H1 (cell line): ENCODE data around the gene CCIN. TPM values are rescaled to one million over a fixed set of nuclear protein-coding genes. Genes with fewer than 3 reads are reported as not detected.

Source experiments
- polyA plus RNA-seq, 7 experiments: library from polyadenylated mRNA; depleted of rRNA in 3 of 7; stranded (reverse) in 5 of 7; unstranded in 2 of 7; fragments of >200 nt in 5 of 7; fragments of 200-250 nt in 2 of 7; gene quantifications; 1 replicate in 5 of 7; 2 replicates in 1 of 7; 4 replicates in 1 of 7; pipeline versions ENCODE4 v1.2.1 to v1.2.3, GENCODE V29; 2011 to 2013; ENCODE audit warnings: missing spikeins in 2 of 7, mixed read lengths in 2 of 7
- total RNA-seq: library from RNA; stranded (reverse); fragmentation: NEBNext Ultra II Directional; extraction: Animal tissue kit (Norgen Biotek cat#: 25700); gene quantifications from 2 replicates; pipeline ENCODE4 v1.2.1, GENCODE V29; 2021
- TF ChIP-seq, protein P1 (sequence below): fragments of 300-600 bp; sonication (generic); IDR thresholded peaks from 2 replicates; pipeline ENCODE4 v1.7.1; 2012; ENCODE audit warnings: low read length, moderate library complexity, mild to moderate bottlenecking, inconsistent platforms; ENCODE audit not compliant: insufficient replicate concordance

CCIN gene
- total and polyA plus RNA-seq, 2 of the 8 experiments (the other 6 are each of a cell fraction or from before 2014, with no cell fraction given) = 0.19 to 0.21 TPM

DNA sequence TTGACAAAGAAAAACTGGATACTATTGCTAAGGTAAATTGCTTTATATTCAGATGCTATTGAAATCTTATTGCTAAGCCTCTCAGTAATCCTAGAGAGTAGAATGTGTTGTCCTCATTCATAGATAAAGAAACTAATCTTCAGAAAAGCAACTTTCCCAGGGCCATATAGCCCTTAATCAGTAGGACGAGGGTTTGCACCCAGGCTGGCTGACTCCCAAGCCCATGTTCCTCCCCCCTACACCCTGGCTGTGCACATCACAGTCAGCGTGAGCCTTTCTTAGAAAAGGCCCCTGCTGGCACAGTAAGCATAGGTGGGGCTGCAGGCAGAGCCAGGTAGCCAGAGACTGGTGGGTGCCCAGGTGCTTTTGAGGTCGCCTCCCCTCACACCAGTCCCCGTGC lies 48.5 kb upstream of the CCIN start (continued):
- TF ChIP-seq, protein P1, sequence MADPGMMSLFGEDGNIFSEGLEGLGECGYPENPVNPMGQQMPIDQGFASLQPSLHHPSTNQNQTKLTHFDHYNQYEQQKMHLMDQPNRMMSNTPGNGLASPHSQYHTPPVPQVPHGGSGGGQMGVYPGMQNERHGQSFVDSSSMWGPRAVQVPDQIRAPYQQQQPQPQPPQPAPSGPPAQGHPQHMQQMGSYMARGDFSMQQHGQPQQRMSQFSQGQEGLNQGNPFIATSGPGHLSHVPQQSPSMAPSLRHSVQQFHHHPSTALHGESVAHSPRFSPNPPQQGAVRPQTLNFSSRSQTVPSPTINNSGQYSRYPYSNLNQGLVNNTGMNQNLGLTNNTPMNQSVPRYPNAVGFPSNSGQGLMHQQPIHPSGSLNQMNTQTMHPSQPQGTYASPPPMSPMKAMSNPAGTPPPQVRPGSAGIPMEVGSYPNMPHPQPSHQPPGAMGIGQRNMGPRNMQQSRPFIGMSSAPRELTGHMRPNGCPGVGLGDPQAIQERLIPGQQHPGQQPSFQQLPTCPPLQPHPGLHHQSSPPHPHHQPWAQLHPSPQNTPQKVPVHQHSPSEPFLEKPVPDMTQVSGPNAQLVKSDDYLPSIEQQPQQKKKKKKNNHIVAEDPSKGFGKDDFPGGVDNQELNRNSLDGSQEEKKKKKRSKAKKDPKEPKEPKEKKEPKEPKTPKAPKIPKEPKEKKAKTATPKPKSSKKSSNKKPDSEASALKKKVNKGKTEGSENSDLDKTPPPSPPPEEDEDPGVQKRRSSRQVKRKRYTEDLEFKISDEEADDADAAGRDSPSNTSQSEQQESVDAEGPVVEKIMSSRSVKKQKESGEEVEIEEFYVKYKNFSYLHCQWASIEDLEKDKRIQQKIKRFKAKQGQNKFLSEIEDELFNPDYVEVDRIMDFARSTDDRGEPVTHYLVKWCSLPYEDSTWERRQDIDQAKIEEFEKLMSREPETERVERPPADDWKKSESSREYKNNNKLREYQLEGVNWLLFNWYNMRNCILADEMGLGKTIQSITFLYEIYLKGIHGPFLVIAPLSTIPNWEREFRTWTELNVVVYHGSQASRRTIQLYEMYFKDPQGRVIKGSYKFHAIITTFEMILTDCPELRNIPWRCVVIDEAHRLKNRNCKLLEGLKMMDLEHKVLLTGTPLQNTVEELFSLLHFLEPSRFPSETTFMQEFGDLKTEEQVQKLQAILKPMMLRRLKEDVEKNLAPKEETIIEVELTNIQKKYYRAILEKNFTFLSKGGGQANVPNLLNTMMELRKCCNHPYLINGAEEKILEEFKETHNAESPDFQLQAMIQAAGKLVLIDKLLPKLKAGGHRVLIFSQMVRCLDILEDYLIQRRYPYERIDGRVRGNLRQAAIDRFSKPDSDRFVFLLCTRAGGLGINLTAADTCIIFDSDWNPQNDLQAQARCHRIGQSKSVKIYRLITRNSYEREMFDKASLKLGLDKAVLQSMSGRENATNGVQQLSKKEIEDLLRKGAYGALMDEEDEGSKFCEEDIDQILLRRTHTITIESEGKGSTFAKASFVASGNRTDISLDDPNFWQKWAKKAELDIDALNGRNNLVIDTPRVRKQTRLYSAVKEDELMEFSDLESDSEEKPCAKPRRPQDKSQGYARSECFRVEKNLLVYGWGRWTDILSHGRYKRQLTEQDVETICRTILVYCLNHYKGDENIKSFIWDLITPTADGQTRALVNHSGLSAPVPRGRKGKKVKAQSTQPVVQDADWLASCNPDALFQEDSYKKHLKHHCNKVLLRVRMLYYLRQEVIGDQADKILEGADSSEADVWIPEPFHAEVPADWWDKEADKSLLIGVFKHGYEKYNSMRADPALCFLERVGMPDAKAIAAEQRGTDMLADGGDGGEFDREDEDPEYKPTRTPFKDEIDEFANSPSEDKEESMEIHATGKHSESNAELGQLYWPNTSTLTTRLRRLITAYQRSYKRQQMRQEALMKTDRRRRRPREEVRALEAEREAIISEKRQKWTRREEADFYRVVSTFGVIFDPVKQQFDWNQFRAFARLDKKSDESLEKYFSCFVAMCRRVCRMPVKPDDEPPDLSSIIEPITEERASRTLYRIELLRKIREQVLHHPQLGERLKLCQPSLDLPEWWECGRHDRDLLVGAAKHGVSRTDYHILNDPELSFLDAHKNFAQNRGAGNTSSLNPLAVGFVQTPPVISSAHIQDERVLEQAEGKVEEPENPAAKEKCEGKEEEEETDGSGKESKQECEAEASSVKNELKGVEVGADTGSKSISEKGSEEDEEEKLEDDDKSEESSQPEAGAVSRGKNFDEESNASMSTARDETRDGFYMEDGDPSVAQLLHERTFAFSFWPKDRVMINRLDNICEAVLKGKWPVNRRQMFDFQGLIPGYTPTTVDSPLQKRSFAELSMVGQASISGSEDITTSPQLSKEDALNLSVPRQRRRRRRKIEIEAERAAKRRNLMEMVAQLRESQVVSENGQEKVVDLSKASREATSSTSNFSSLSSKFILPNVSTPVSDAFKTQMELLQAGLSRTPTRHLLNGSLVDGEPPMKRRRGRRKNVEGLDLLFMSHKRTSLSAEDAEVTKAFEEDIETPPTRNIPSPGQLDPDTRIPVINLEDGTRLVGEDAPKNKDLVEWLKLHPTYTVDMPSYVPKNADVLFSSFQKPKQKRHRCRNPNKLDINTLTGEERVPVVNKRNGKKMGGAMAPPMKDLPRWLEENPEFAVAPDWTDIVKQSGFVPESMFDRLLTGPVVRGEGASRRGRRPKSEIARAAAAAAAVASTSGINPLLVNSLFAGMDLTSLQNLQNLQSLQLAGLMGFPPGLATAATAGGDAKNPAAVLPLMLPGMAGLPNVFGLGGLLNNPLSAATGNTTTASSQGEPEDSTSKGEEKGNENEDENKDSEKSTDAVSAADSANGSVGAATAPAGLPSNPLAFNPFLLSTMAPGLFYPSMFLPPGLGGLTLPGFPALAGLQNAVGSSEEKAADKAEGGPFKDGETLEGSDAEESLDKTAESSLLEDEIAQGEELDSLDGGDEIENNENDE = no peak
